H1 (cell line): ENCODE measurements around the gene SLC12A2. TPM values are rescaled to one million over a fixed set of nuclear protein-coding genes. Genes with fewer than 3 reads are reported as not detected.

Source experiments
- EGR1 ChIP-seq: IDR thresholded peaks from 2 replicates; pipeline ENCODE4 v1.6.1; 2011; ENCODE audit warnings: low read depth, low read length, borderline replicate concordance
- EZH2 ChIP-seq: fragments of 200-600 bp; sonication (generic); IDR thresholded peaks from 2 replicates; pipeline ENCODE4 v1.7.1; 2012; ENCODE audit warnings: low read depth, mild to moderate bottlenecking, moderate library complexity, low read length, inconsistent platforms; ENCODE audit not compliant: severe bottlenecking
- FOSL1 ChIP-seq: IDR thresholded peaks from 2 replicates; pipeline ENCODE4 v1.6.1; 2011; ENCODE audit warnings: mild to moderate bottlenecking, low read depth, low read length, moderate library complexity; ENCODE audit not compliant: insufficient read depth
- JUND ChIP-seq: IDR thresholded peaks from 2 replicates; pipeline ENCODE4 v1.6.1; 2011; ENCODE audit warnings: mild to moderate bottlenecking, improper control_type of control experiment, low read length
- KDM4A ChIP-seq: IDR thresholded peaks from one replicate; pipeline ENCODE4 v1.7.1; 2012; ENCODE audit warnings: low read depth, mild to moderate bottlenecking, moderate library complexity, low read length, inconsistent platforms; ENCODE audit not compliant: severe bottlenecking
- POLR2AphosphoS5 ChIP-seq: IDR thresholded peaks from 2 replicates; pipeline ENCODE4 v1.6.1; 2011; ENCODE audit warnings: low read depth, low read length
- SP1 ChIP-seq: IDR thresholded peaks from 2 replicates; pipeline ENCODE4 v1.6.1; 2011; ENCODE audit warnings: low read depth, low read length
- polyA plus RNA-seq, 7 experiments: library from polyadenylated mRNA; depleted of rRNA in 3 of 7; stranded (reverse) in 5 of 7; unstranded in 2 of 7; fragments of >200 nt in 5 of 7; fragments of 200-250 nt in 2 of 7; gene quantifications; 1 replicate in 5 of 7; 2 replicates in 1 of 7; 4 replicates in 1 of 7; pipeline versions ENCODE4 v1.2.1 to v1.2.3, GENCODE V29; 2011 to 2013; ENCODE audit warnings: missing spikeins in 2 of 7, mixed read lengths in 2 of 7
- total RNA-seq: library from RNA; stranded (reverse); fragmentation: NEBNext Ultra II Directional; extraction: Animal tissue kit (Norgen Biotek cat#: 25700); gene quantifications from 2 replicates; pipeline ENCODE4 v1.2.1, GENCODE V29; 2021
- TF ChIP-seq, protein P1 (sequence below): fragments of 300-600 bp; sonication (generic); IDR thresholded peaks from 2 replicates; pipeline ENCODE4 v1.7.1; 2012; ENCODE audit warnings: low read length, moderate library complexity, mild to moderate bottlenecking, inconsistent platforms; ENCODE audit not compliant: insufficient replicate concordance
- TF ChIP-seq, protein P2 (sequence below), 3 experiments: IDR thresholded peaks; 1 replicate in 2 of 3; 2 replicates in 1 of 3; pipeline versions ENCODE4 v1.5.1 to v1.6.1; 2011; ENCODE audit warnings: low read length in 3 of 3, mild to moderate bottlenecking in 3 of 3, inconsistent platforms in 2 of 3, low read depth in 1 of 3, moderate library complexity in 1 of 3; ENCODE audit not compliant: insufficient read depth in 1 of 3; ENCODE audit errors: control extremely low read depth in 1 of 3

SLC12A2 gene
- total and polyA plus RNA-seq, 2 of the 8 experiments (the other 6 are each of a cell fraction or from before 2014, with no cell fraction given): 2.6 to 16.2 TPM

DNA sequence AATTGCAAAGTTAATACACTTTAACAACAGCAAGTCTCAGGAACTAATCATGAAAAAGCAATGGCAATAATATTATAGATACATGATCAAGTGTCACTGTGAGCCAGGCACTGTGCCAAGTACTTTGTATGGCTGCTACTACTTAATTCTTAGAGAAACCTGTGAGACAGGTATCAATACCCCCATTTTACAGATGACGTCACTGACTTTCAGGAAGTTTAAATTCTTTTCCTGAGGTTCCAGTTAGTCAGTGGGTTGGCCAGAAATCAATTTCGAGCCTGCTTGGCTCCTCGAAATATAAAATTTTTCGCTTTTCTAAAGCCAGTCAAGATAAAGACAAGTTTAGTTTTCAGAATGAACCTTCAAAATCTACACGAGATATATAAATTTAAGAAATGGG is 130.3 kb downstream of the SLC12A2 start (continued):
- TF ChIP-seq, protein P1, sequence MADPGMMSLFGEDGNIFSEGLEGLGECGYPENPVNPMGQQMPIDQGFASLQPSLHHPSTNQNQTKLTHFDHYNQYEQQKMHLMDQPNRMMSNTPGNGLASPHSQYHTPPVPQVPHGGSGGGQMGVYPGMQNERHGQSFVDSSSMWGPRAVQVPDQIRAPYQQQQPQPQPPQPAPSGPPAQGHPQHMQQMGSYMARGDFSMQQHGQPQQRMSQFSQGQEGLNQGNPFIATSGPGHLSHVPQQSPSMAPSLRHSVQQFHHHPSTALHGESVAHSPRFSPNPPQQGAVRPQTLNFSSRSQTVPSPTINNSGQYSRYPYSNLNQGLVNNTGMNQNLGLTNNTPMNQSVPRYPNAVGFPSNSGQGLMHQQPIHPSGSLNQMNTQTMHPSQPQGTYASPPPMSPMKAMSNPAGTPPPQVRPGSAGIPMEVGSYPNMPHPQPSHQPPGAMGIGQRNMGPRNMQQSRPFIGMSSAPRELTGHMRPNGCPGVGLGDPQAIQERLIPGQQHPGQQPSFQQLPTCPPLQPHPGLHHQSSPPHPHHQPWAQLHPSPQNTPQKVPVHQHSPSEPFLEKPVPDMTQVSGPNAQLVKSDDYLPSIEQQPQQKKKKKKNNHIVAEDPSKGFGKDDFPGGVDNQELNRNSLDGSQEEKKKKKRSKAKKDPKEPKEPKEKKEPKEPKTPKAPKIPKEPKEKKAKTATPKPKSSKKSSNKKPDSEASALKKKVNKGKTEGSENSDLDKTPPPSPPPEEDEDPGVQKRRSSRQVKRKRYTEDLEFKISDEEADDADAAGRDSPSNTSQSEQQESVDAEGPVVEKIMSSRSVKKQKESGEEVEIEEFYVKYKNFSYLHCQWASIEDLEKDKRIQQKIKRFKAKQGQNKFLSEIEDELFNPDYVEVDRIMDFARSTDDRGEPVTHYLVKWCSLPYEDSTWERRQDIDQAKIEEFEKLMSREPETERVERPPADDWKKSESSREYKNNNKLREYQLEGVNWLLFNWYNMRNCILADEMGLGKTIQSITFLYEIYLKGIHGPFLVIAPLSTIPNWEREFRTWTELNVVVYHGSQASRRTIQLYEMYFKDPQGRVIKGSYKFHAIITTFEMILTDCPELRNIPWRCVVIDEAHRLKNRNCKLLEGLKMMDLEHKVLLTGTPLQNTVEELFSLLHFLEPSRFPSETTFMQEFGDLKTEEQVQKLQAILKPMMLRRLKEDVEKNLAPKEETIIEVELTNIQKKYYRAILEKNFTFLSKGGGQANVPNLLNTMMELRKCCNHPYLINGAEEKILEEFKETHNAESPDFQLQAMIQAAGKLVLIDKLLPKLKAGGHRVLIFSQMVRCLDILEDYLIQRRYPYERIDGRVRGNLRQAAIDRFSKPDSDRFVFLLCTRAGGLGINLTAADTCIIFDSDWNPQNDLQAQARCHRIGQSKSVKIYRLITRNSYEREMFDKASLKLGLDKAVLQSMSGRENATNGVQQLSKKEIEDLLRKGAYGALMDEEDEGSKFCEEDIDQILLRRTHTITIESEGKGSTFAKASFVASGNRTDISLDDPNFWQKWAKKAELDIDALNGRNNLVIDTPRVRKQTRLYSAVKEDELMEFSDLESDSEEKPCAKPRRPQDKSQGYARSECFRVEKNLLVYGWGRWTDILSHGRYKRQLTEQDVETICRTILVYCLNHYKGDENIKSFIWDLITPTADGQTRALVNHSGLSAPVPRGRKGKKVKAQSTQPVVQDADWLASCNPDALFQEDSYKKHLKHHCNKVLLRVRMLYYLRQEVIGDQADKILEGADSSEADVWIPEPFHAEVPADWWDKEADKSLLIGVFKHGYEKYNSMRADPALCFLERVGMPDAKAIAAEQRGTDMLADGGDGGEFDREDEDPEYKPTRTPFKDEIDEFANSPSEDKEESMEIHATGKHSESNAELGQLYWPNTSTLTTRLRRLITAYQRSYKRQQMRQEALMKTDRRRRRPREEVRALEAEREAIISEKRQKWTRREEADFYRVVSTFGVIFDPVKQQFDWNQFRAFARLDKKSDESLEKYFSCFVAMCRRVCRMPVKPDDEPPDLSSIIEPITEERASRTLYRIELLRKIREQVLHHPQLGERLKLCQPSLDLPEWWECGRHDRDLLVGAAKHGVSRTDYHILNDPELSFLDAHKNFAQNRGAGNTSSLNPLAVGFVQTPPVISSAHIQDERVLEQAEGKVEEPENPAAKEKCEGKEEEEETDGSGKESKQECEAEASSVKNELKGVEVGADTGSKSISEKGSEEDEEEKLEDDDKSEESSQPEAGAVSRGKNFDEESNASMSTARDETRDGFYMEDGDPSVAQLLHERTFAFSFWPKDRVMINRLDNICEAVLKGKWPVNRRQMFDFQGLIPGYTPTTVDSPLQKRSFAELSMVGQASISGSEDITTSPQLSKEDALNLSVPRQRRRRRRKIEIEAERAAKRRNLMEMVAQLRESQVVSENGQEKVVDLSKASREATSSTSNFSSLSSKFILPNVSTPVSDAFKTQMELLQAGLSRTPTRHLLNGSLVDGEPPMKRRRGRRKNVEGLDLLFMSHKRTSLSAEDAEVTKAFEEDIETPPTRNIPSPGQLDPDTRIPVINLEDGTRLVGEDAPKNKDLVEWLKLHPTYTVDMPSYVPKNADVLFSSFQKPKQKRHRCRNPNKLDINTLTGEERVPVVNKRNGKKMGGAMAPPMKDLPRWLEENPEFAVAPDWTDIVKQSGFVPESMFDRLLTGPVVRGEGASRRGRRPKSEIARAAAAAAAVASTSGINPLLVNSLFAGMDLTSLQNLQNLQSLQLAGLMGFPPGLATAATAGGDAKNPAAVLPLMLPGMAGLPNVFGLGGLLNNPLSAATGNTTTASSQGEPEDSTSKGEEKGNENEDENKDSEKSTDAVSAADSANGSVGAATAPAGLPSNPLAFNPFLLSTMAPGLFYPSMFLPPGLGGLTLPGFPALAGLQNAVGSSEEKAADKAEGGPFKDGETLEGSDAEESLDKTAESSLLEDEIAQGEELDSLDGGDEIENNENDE: no peak
- TF ChIP-seq EGR1: no peak
- no peak for TF ChIP-seq POLR2AphosphoS5
- TF ChIP-seq, protein P2, sequence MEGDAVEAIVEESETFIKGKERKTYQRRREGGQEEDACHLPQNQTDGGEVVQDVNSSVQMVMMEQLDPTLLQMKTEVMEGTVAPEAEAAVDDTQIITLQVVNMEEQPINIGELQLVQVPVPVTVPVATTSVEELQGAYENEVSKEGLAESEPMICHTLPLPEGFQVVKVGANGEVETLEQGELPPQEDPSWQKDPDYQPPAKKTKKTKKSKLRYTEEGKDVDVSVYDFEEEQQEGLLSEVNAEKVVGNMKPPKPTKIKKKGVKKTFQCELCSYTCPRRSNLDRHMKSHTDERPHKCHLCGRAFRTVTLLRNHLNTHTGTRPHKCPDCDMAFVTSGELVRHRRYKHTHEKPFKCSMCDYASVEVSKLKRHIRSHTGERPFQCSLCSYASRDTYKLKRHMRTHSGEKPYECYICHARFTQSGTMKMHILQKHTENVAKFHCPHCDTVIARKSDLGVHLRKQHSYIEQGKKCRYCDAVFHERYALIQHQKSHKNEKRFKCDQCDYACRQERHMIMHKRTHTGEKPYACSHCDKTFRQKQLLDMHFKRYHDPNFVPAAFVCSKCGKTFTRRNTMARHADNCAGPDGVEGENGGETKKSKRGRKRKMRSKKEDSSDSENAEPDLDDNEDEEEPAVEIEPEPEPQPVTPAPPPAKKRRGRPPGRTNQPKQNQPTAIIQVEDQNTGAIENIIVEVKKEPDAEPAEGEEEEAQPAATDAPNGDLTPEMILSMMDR (IDR thresholded peaks at IDR 0.05; ENCODE audit: control extremely low read depth in 1 of 3, insufficient read depth in 1 of 3, low read depth in 1 of 3, low read length in 3 of 3): no peak
- no peak for TF ChIP-seq KDM4A
- TF ChIP-seq FOSL1: no peak
- no peak for TF ChIP-seq EZH2
- no peak for TF ChIP-seq JUND
- TF ChIP-seq SP1: no peak
